Stomach (tissue), 9 donors: ENCODE data around the gene BLTP3B. TPM values are rescaled to one million over a fixed set of nuclear protein-coding genes. Genes with fewer than 3 reads are reported as not detected.

Experiments
- DNase-seq, 2 donors: peaks; one replicate each; pipeline versions ENCODE4 v3.0.0 to v3.0.0-alpha.2; 2013 to 2019
- H3K27ac ChIP-seq, 5 donors: fragments of 200-600 bp in 4 of 5; sonication (generic) in 4 of 5; one replicate each; pipeline ENCODE4 v1.5.1; 2013 to 2019; ENCODE audit warnings: mild to moderate bottlenecking in 1 of 5, moderate library complexity in 1 of 5
- H3K27me3 ChIP-seq, 3 donors: fragments of 200-600 bp; sonication (generic); one replicate each; pipeline ENCODE4 v1.5.1; 2017 to 2019; ENCODE audit warnings: mixed run types in 1 of 3
- H3K36me3 ChIP-seq, 4 donors: fragments of 200-600 bp; sonication (generic); 1 replicate in 3 of 4; 2 replicates in 1 of 4; pipeline ENCODE4 v1.5.1; 2016 to 2019
- H3K4me1 ChIP-seq, 4 donors: fragments of 200-600 bp; sonication (generic); one replicate each; pipeline ENCODE4 v1.5.1; 2016 to 2019
- H3K4me3 ChIP-seq, 4 donors: fragments of 200-600 bp; sonication (generic) in 3 of 4; one replicate each; pipeline ENCODE4 v1.5.1; 2016 to 2019; ENCODE audit warnings: mild to moderate bottlenecking in 1 of 4
- H3K9me3 ChIP-seq, 4 donors: fragments of 200-600 bp; sonication (generic); one replicate each; pipeline ENCODE4 v1.5.1; 2016 to 2019
- EP300 ChIP-seq: sonication (generic); formaldehyde crosslinking; IDR thresholded peaks from one replicate; pipeline ENCODE4 v1.6.1; 2017; ENCODE audit warnings: antibody characterized with exemption
- POLR2A ChIP-seq, 4 donors: fragments of 450-650 bp; IDR thresholded peaks; one replicate each; pipeline ENCODE4 v1.6.1; 2016; ENCODE audit warnings: antibody characterized with exemption in 4 of 4, control low read depth in 2 of 4, mild to moderate bottlenecking in 1 of 4, moderate library complexity in 1 of 4
- POLR2AphosphoS5 ChIP-seq, 3 donors: sonication (generic); formaldehyde crosslinking; IDR thresholded peaks; one replicate each; pipeline ENCODE4 v1.6.1; 2016; ENCODE audit warnings: antibody characterized with exemption in 3 of 3
- WGBS, 5 donors: extraction: QIAGEN DNeasy Blood & Tissue Kit in 3 of 5; methylation state at CpG; one replicate each; pipeline versions ENCODE4 v1.1.5 to v1.1.7; 2013 to 2018; 5-methylcytosine and 5-hydroxymethylcytosine counted together
- intact Hi-C: fragments of 100-400 bp; cut with DNase I; formaldehyde crosslinking; loops from one replicate; pipeline ENCODE4 v1.15.1; 2023; ENCODE audit warnings: low total_unique reads
- polyA plus RNA-seq, 3 donors: library from polyadenylated mRNA; stranded (reverse); fragments of 200-250 nt; gene quantifications; one replicate each; pipeline ENCODE4 v1.2.3, GENCODE V29; 2013
- total RNA-seq, 5 donors: library from RNA; depleted of rRNA; stranded (reverse); fragments of >200 nt; gene quantifications; one replicate each; pipeline versions ENCODE4 v1.1.0 to v1.2.3, GENCODE V29; 2014 to 2016
- TF ChIP-seq, protein P1 (sequence below), 7 experiments: fragments of 450-650 bp in 4 of 7; fragments of 200-600 bp in 3 of 7; sonication (generic) in 3 of 7; IDR thresholded peaks; one replicate each; pipeline ENCODE4 v1.5.1; 2016 to 2019; ENCODE audit warnings: antibody characterized with exemption in 7 of 7, control low read depth in 2 of 7, mild to moderate bottlenecking in 1 of 7
- donor health status: healthy with polysubstance abuse.
- donor health status: Bipolar disorder and iron deficiency.
- donor health status: healthy.

Gene BLTP3B
- total and polyA plus RNA-seq, 8 donors = 4.7 to 62.6 (median 22.1) TPM

DNA sequence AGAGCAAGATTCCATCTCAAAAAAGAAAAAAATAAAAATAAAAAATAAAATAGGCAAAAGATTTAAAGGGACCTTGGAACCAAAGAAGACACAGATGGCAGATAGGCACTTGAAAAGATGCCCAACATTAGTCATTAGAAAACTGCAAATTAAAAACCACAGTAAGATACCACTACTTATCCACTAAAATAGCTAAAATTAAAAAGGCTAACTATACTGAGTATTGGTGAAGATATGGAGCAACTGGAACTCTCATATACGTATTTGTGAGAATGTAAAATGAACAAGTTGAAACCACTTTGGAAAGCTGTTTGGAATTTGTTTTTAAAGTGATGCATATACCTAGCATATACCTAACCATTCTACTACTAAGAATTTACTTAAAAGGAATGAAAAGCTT, 22.3 kb downstream of the BLTP3B start:
- intact Hi-C loops = no loop called here
- DNase-seq = no peak

DNA sequence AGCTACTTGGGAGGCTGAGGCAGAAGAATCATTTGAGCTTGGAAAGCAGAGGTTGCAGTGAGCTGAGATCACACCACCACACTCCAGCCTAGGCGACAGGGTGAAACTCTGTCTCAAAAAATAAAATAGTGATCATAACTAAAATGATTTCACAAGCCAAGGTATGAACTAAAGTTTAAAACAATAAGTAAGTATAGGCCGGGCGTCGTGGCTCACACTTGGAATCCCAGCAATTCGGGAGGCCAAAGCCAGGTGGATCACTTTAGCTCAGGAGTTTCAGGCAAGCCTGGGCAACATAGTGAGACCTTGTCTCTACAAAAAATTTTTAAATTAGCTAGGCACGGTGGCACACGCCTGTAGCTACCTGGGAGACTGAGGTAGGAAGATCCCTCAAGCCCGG, 27.4 kb downstream of the BLTP3B start:
- intact Hi-C loops = no loop called here
- Histone ChIP-seq H3K9me3 (peaks cover 0 to 4% (median 0%) of the 10 kb centered on the region in 4 donors), H3K4me1 (peaks cover 0 to 11% (median 3%) of the 10 kb centered on the region in 4 donors), H3K27me3 (no peaks in the 10 kb centered on the region), H3K4me3 (no peak overlapping the region), H3K36me3 (no peaks in the 10 kb centered on the region), H3K27ac (no peak overlapping the region)
- WGBS, 5 donors = 93 to 98% (median 98%) methylated on average over 8 of the region's 8 CpGs
- DNase-seq = no peak
- TF ChIP-seq, protein P1, sequence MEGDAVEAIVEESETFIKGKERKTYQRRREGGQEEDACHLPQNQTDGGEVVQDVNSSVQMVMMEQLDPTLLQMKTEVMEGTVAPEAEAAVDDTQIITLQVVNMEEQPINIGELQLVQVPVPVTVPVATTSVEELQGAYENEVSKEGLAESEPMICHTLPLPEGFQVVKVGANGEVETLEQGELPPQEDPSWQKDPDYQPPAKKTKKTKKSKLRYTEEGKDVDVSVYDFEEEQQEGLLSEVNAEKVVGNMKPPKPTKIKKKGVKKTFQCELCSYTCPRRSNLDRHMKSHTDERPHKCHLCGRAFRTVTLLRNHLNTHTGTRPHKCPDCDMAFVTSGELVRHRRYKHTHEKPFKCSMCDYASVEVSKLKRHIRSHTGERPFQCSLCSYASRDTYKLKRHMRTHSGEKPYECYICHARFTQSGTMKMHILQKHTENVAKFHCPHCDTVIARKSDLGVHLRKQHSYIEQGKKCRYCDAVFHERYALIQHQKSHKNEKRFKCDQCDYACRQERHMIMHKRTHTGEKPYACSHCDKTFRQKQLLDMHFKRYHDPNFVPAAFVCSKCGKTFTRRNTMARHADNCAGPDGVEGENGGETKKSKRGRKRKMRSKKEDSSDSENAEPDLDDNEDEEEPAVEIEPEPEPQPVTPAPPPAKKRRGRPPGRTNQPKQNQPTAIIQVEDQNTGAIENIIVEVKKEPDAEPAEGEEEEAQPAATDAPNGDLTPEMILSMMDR (IDR thresholded peaks at IDR 0.05) = no peak
- TF ChIP-seq POLR2AphosphoS5 (IDR thresholded peaks at IDR 0.05) (no peak), POLR2A (IDR thresholded peaks at IDR 0.05) (no peak), EP300 (no peak)

More for the DNA sequence above, 22.3 kb downstream of the BLTP3B start:
- no peaks in the 10 kb centered on the region for H3K27me3 ChIP-seq
- H3K4me3 ChIP-seq = no peak overlapping the region
- H3K36me3 ChIP-seq = no peaks in the 10 kb centered on the region
- 95 to 100% (median 98%) methylated on average over 1 of the region's 1 CpG for WGBS, 5 donors
- peaks cover 0 to 10% (median 0%) of the 10 kb centered on the region in 4 donors for H3K9me3 ChIP-seq
- no peak overlapping the region for H3K27ac ChIP-seq
- H3K4me1 ChIP-seq = peaks cover 0 to 20% (median 2%) of the 10 kb centered on the region in 4 donors
- TF ChIP-seq EP300 = no peak
- no peak for TF ChIP-seq POLR2AphosphoS5 (IDR thresholded peaks at IDR 0.05)
- TF ChIP-seq, protein P1 (IDR thresholded peaks at IDR 0.05) = no peak
- TF ChIP-seq POLR2A (IDR thresholded peaks at IDR 0.05) = no peak

DNA sequence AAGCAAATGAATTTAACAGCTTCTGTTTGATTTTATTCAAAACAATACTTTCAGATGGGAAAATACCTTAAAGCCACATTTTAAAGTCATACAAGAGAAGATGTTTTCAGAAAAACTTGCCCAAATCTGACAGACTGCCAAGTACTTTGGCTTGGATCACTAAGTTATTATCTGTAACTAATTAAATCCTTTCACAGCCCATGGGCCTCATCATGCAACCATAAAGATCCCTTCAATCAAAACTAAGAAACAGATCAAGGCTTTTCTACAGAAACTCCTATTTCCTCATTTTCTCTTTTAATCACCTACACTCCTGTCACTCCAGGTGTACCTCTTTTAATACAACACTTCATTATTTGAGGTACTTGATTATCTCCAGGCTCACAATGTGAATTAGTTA, 28.1 kb downstream of the BLTP3B start:
- DNase-seq = no peak
- intact Hi-C loops = no loop called here
- Histone ChIP-seq H3K27ac (no peak overlapping the region), H3K4me3 (no peak overlapping the region), H3K4me1 (peaks cover 0 to 11% (median 3%) of the 10 kb centered on the region in 4 donors), H3K36me3 (no peaks in the 10 kb centered on the region), H3K27me3 (no peaks in the 10 kb centered on the region), H3K9me3 (no peaks in the 10 kb centered on the region)
- TF ChIP-seq POLR2AphosphoS5 (IDR thresholded peaks at IDR 0.05) (no peak), EP300 (no peak)
- TF ChIP-seq, protein P1 (IDR thresholded peaks at IDR 0.05) = no peak

DNA sequence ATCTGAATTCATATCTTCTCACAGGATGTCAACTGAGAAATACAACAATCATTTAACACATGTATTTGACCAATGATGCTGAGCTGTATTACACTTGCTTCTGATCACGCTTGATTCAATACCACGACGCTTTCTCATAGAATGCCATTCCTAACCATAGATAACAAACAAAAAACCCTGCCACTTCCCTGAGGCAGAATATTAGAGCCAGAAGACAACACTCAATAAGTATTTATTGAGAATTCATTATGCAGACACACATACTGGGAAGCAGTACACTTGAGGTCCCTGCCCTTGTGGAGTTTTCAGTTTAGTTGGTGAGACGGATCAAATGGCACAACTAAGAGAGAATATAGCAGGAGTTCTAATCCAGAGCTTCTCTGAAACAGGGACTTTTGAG, 32.4 kb downstream of the BLTP3B start:
- TF ChIP-seq EP300 (no peak), POLR2AphosphoS5 (IDR thresholded peaks at IDR 0.05) (no peak), POLR2A (IDR thresholded peaks at IDR 0.05) (no peak)
- TF ChIP-seq, protein P1 (IDR thresholded peaks at IDR 0.05) = no peak
- Histone ChIP-seq H3K27me3 (no peaks in the 10 kb centered on the region), H3K36me3 (peaks cover 0 to 25% (median 22%) of the 10 kb centered on the region in 4 donors), H3K4me3 (no peak overlapping the region), H3K27ac (no peak overlapping the region), H3K4me1 (peaks cover 0 to 11% (median 2%) of the 10 kb centered on the region in 4 donors), H3K9me3 (peaks cover 0 to 5% (median 0%) of the 10 kb centered on the region in 4 donors)
- WGBS, 5 donors = 92 to 99% (median 94%) methylated on average over 4 of the region's 4 CpGs
- no peak for DNase-seq
- intact Hi-C loops = no loop called here
